OCI-LY7 (cell line): ENCODE results near the gene SETD1A. TPM values are rescaled to one million over a fixed set of nuclear protein-coding genes. Genes with fewer than 3 reads are reported as not detected.

Experiments used
- BruUV-seq: library from RNA; stranded (reverse); fragments of 400-500 nt; replicated peaks from 2 replicates; lab custom pipeline; 2021; lab: Mats Ljungman, UMichigan
- CTCF ChIA-PET: fragments of 300-600 bp; sonication (Branson Sonifier 250); formaldehyde crosslinking; loops from one replicate; lab custom pipeline; 2022; ENCODE audit warnings: antibody characterized with exemption; ENCODE audit not compliant: unreplicated experiment; lab: Charles Lee
- POLR2A ChIA-PET: fragments of 300-600 bp; sonication (Branson Sonifier 250); formaldehyde crosslinking; loops from one replicate; lab custom pipeline; 2022; ENCODE audit warnings: antibody characterized with exemption; lab: Charles Lee
- DNase-seq: peaks from one replicate; pipeline ENCODE4 v3.0.0-alpha.2; 2015; ENCODE audit warnings: low spot score
- H2AFZ ChIP-seq: fragments of 200-600 bp; sonication (generic), shearing (Covaris generic); 2 replicates; pipeline ENCODE4 v1.6.1; 2014; ENCODE audit warnings: mild to moderate bottlenecking, antibody characterized with exemption, low read length, moderate library complexity
- H3K27ac ChIP-seq: fragments of 200-600 bp; sonication (generic); 2 replicates; pipeline ENCODE4 v1.5.1; 2014; ENCODE audit warnings: mixed run types, low read depth, mild to moderate bottlenecking, moderate library complexity, low read length, inconsistent platforms; ENCODE audit not compliant: poor library complexity, severe bottlenecking
- H3K36me3 ChIP-seq: fragments of 200-600 bp; sonication (generic); 2 replicates; pipeline ENCODE4 v1.6.1; 2014; ENCODE audit warnings: mild to moderate bottlenecking, antibody characterized with exemption, low read length, moderate library complexity, mixed read lengths; ENCODE audit not compliant: insufficient read depth
- H3K4me1 ChIP-seq: fragments of 200-600 bp; sonication (generic); 2 replicates; pipeline ENCODE4 v1.5.1; 2014; ENCODE audit warnings: mild to moderate bottlenecking, low read length; ENCODE audit not compliant: insufficient read depth, poor library complexity, severe bottlenecking
- H3K4me2 ChIP-seq: fragments of 200-600 bp; sonication (generic); 2 replicates; pipeline ENCODE4 v1.6.1; 2014; ENCODE audit warnings: mild to moderate bottlenecking, low read length
- H3K4me3 ChIP-seq: fragments of 200-600 bp; sonication (generic); 2 replicates; pipeline ENCODE4 v1.5.1; 2014; ENCODE audit warnings: mild to moderate bottlenecking, low read depth, low read length; ENCODE audit not compliant: poor library complexity, severe bottlenecking
- H3K79me2 ChIP-seq: fragments of 200-600 bp; sonication (generic); 2 replicates; pipeline ENCODE4 v1.6.1; 2016; ENCODE audit warnings: low read depth, mild to moderate bottlenecking, low read length, moderate library complexity, mixed read lengths; ENCODE audit not compliant: insufficient read depth
- H3K9me2 ChIP-seq: fragments of 200-600 bp; sonication (generic); 2 replicates; pipeline ENCODE4 v1.6.1; 2016; ENCODE audit warnings: mild to moderate bottlenecking, low read length, mixed read lengths; ENCODE audit not compliant: insufficient read depth
- H3K9me3 ChIP-seq: fragments of 200-600 bp; sonication (generic); 2 replicates; pipeline ENCODE4 v1.6.1; 2014; ENCODE audit warnings: mild to moderate bottlenecking, mixed run types, low read length, mixed read lengths
- H4K20me1 ChIP-seq: fragments of 200-600 bp; sonication (generic); 2 replicates; pipeline ENCODE4 v1.6.1; 2014; ENCODE audit warnings: mild to moderate bottlenecking, antibody characterized with exemption, low read length, moderate library complexity, mixed read lengths; ENCODE audit not compliant: insufficient read depth
- CTCF ChIP-seq: fragments of 200-600 bp; sonication (generic); conservative IDR thresholded peaks from 2 replicates; pipeline ENCODE4 v1.5.1; 2014; ENCODE audit warnings: mild to moderate bottlenecking, antibody characterized with exemption, low read length, moderate library complexity, mixed read lengths
- EZH2phosphoT487 ChIP-seq: fragments of 200-600 bp; sonication (generic); IDR thresholded peaks from 2 replicates; pipeline ENCODE4 v1.6.1; 2018; ENCODE audit warnings: low read depth, borderline replicate concordance, mild to moderate bottlenecking, mixed run types, antibody characterized with exemption, low read length, moderate library complexity, mixed read lengths
- intact Hi-C: fragments of 100-400 bp; cut with micrococcal nuclease; formaldehyde crosslinking; loops from one replicate; pipeline ENCODE4 v1.10.0; 2022; ENCODE audit not compliant: unreplicated experiment
- total RNA-seq, 2 experiments: library from RNA; depleted of rRNA in 1 of 2; stranded (reverse); fragments of >200 nt in 1 of 2; shearing (Covaris generic) in 1 of 2; gene quantifications; 2 replicates each; pipeline ENCODE4 v1.2.3, GENCODE V29; 2014 to 2022

The SETD1A gene
- total RNA-seq, 2 experiments from 2014 or later, result 8.6 to 36.0 TPM

- Histone ChIP-seq H3K4me3 (peak overlapping the region; percentile 72), H4K20me1 (no peaks in the 10 kb centered on the region), H3K4me1 (peaks cover 10% of the 10 kb centered on the region), H2AFZ (peak overlapping the region; percentile 95), H3K9me2 (no peaks in the 10 kb centered on the region), H3K9me3 (no peaks in the 10 kb centered on the region), H3K79me2 (no peaks in the 10 kb centered on the region), H3K27ac (no peak overlapping the region), H3K4me2 (peak overlapping the region; percentile 96), H3K36me3 (no peaks in the 10 kb centered on the region)
- peak; percentile 17 for DNase-seq
- no TSS peak for BruUV-seq
- ChIA-PET POLR2A (no interaction called here), CTCF (no interaction called here)
- intact Hi-C loops, result loop anchor here (2.0 to 5.0 kb wide), 2 partner anchors 74 to 76 kb away; partner anchors contain the start of genes FBXL19, ZNF646 and ZNF668
- no peak for TF ChIP-seq EZH2phosphoT487
- TF ChIP-seq CTCF, result no peak
Measured at GRCh38 chr16:30996324-30996984, 38.9 kb downstream of the SETD1A start.

GRCh38 chr16:30996985-30997724 is 39.6 kb downstream of the SETD1A start:
- H3K4me1 ChIP-seq, result peaks cover 10% of the 10 kb centered on the region
- POLR2A ChIA-PET, result interaction anchor here (0.6 kb wide), 1 partner anchor 128 kb away, joined by 4 read pairs; no protein-coding TSS in a partner anchor
- CTCF ChIA-PET, result interaction anchor here (0.7 kb wide), 1 partner anchor 625 kb away, joined by 5 read pairs; no protein-coding TSS in a partner anchor
- TF ChIP-seq CTCF (no peak), EZH2phosphoT487 (no peak)
- H3K36me3 ChIP-seq, result no peaks in the 10 kb centered on the region
- H3K4me2 ChIP-seq, result peak overlapping the region; percentile 96
- intact Hi-C loops, result loop anchor here (2.0 to 5.0 kb wide), 2 partner anchors 74 to 75 kb away; partner anchors contain the start of genes FBXL19, ZNF646 and ZNF668
- peak overlapping the region; percentile 72 for H3K4me3 ChIP-seq
- no peaks in the 10 kb centered on the region for H4K20me1 ChIP-seq
- H3K9me3 ChIP-seq, result no peaks in the 10 kb centered on the region
- BruUV-seq, result no TSS peak
- H3K9me2 ChIP-seq, result no peaks in the 10 kb centered on the region
- peak; percentile 79 for DNase-seq
- no peak overlapping the region for H3K27ac ChIP-seq
- peak overlapping the region; percentile 95 for H2AFZ ChIP-seq
- no peaks in the 10 kb centered on the region for H3K79me2 ChIP-seq
